HG02610 (cell line): ENCODE results near the gene TXNDC16.

ENCODE experiments used
- ATAC-seq: cut with Tn5 transposase; IDR thresholded peaks from one replicate; pipeline ENCODE4 v1.9.1; 2021; ENCODE audit warnings: mild to moderate bottlenecking, moderate library complexity; ENCODE audit not compliant: unreplicated experiment

TXNDC16 gene

GRCh38 chr14:52395728-52396127, 156.6 kb downstream of the TXNDC16 start:
- ATAC-seq = no peak

- no peak for ATAC-seq
Observed at GRCh38 chr14:52391881-52392615, 160.3 kb downstream of the TXNDC16 start.
